Measurements from ENCODE around the gene ANKRD6.

DNA sequence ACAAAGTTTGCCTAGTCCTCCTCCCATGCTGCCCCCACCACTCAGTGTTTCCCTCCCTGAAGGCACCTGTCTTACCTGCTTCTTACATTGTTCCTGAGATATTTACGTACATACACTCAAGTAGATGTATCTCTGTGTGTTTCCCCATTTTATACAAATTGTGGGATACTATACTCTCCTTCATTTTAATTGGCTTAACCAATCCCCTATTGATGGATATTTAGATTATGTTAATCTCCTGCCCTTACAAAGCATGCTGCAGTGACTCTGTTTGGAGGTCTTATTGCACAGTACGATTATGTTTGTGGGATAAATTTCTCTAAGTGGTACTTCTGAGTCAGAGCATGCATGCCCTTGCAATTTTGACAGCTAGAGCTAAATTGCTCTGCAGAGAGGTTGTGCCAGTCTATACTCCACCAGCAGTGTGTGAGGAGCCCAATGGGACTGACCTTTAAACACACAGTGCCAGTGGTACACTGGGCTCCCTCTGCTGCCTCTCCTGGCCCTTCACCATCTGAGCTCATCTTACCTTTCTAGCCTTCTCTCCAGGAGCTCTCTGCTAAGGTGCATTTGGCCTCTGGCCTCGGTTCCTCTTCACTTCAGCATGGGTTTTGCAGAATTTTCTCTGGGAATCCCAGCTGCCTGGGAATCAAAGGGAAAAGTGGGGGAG is 148.2 kb downstream of the ANKRD6 start:
- TF ChIP-seq, protein P1, sequence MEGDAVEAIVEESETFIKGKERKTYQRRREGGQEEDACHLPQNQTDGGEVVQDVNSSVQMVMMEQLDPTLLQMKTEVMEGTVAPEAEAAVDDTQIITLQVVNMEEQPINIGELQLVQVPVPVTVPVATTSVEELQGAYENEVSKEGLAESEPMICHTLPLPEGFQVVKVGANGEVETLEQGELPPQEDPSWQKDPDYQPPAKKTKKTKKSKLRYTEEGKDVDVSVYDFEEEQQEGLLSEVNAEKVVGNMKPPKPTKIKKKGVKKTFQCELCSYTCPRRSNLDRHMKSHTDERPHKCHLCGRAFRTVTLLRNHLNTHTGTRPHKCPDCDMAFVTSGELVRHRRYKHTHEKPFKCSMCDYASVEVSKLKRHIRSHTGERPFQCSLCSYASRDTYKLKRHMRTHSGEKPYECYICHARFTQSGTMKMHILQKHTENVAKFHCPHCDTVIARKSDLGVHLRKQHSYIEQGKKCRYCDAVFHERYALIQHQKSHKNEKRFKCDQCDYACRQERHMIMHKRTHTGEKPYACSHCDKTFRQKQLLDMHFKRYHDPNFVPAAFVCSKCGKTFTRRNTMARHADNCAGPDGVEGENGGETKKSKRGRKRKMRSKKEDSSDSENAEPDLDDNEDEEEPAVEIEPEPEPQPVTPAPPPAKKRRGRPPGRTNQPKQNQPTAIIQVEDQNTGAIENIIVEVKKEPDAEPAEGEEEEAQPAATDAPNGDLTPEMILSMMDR (IDR thresholded peaks at IDR 0.05): no peak
- TF ChIP-seq SIN3A (IDR thresholded peaks at IDR 0.05; ENCODE audit: borderline replicate concordance, low read depth, low read length) (no peak), CHD2 (IDR thresholded peaks at IDR 0.05; ENCODE audit: low read length, partially characterized antibody) (no peak), JUND (IDR thresholded peaks at IDR 0.05) (no peak), FOSL2 (IDR thresholded peaks at IDR 0.05; ENCODE audit: borderline replicate concordance, low read depth) (no peak), ELF1 (IDR thresholded peaks at IDR 0.05) (no peak)
- TF ChIP-seq, protein P2, sequence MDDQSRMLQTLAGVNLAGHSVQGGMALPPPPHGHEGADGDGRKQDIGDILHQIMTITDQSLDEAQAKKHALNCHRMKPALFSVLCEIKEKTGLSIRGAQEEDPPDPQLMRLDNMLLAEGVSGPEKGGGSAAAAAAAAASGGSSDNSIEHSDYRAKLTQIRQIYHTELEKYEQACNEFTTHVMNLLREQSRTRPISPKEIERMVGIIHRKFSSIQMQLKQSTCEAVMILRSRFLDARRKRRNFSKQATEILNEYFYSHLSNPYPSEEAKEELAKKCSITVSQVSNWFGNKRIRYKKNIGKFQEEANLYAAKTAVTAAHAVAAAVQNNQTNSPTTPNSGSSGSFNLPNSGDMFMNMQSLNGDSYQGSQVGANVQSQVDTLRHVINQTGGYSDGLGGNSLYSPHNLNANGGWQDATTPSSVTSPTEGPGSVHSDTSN (IDR thresholded peaks at IDR 0.05): no peak
